VCaP (cell line): Measurements from ENCODE around the gene RNPEPL1.
A peak's percentile ranks its signal among the peaks of the same experiment; 100 is the strongest.

ENCODE experiments used
- H3K27ac ChIP-seq: fragments of 450-650 bp; 2 replicates; pipeline ENCODE4 v1.5.1; 2017
- CTCF ChIP-seq: fragments of 450-650 bp; conservative IDR thresholded peaks from 2 replicates; pipeline ENCODE4 v1.5.1; 2017; ENCODE audit warnings: mild to moderate bottlenecking, moderate library complexity

RNPEPL1 gene

GRCh38 chr2:240602266-240603050 lies 34.2 kb downstream of the RNPEPL1 start:
- no peak for TF ChIP-seq CTCF
- H3K27ac ChIP-seq = no peak overlapping the region

DNA sequence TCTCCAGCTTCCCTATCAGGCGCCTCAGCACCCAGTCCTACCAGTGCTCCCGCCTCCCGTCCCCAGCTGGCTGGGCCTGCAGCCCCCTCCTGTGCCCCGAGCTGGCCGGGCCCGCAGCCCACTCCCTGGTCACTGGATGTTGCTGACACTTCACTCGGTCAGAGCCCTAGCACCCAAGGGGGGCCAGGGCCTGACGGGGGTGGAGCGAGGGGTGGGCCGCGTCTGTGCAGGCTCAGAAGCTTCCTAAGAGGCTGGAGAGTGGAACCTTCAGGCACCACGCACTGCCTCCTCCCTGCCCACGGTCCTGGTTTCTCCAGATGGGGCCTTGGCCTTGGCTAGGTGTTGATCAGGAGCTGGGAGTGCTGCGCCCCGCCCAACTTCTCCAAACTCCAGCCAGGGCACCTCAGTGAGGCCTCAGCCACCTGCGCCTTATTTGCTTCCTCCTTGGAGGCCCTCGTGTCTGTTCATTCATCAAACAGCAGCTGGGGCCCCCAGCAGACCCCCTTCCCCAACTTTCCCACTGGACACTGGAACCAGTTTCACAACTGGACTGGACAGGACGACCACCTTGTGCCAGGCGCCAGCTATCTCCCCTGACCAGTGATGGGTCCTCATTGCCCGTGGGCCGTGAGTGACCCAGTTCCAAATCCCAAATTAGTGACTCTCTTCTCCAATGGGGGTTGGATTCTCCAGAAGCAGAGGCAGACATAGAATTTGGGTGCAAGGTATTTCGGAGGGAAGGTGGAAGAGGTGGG lies 35.0 kb downstream of the RNPEPL1 start:
- no peak for TF ChIP-seq CTCF
- H3K27ac ChIP-seq = no peak overlapping the region

DNA sequence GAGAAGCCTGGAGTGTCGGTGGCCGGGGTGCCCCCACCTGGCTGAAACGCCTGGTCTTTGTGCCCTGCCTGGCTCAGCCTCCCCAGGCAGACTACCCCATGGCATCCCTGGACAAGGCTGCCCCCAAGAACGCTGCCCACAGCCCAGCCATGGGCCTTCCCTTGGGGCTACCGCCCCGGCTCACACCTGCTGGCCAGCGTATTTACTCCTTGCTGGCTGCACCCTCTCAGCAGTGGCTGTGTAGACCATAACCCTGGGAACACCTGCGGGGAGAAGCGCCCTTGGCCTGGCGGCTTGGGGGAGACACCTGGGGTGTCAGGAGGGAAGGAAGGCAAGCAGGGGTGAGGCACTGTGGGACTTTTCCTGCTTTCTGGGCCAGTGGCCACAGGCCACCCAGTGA lies 35.6 kb downstream of the RNPEPL1 start:
- no peak for TF ChIP-seq CTCF
- no peak overlapping the region; the same call in 1 of the 2 replicates for H3K27ac ChIP-seq

DNA sequence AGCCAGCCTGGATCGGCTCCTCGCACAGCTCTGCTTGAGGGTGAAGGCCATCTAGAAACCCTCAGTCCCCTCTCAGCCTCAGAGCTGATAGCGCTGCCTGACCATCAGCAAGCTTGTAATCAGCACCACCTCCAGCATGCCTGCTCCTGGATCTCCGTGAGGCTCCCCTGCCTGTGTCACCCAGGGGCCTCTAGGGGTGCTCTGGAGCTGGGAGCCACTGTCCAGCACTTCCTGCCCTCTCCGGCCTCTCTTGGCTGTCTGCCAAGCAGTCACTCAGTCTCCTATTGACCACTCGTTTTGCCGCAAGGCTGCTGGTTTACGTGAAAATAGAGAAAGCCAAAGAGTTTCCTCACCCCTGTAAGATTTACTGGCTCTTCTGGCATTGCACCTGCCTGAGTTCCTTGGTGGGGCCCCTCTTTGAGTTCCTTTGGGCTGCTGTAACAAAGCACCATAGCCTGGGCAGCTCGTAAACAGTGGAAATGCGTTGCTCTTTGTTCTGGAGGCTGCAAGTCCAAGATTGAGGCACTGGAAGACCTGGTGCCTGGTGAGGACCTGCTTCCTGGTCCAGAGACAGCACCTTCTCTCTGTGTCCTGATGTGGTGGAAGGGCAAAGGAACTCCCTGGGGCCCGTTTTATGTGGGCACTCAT lies 36.1 kb downstream of the RNPEPL1 start:
- TF ChIP-seq CTCF = peak; percentile 46

GRCh38 chr2:240604939-240605716 lies 36.8 kb downstream of the RNPEPL1 start:
- H3K27ac ChIP-seq = no peak overlapping the region; the same call in 1 of the 2 replicates
- no peak for TF ChIP-seq CTCF

More for the DNA sequence above, 36.1 kb downstream of the RNPEPL1 start:
- no peak overlapping the region; the same call in 1 of the 2 replicates for H3K27ac ChIP-seq

- no peak overlapping the region for H3K27ac ChIP-seq
These were observed 37.8 kb downstream of the RNPEPL1 start for GRCh38 chr2:240605867-240606743.

More at GRCh38 chr2:240605867-240606743, 37.8 kb downstream of the RNPEPL1 start:
- TF ChIP-seq CTCF = no peak
